HepG2 (cell line): Measurements from ENCODE around the gene QKI. TPM values are rescaled to one million over a fixed set of nuclear protein-coding genes. Genes with fewer than 3 reads are reported as not detected.
"Not testable (repeated sequence)": the region's sequence is repeated elsewhere in the genome, so short reads cannot be mapped to it uniquely, and the experiment has no call there.

Source experiments
- ATAC-seq: fragments of 200-7000 bp; cut with Tn5 transposase; 3 replicates; pipeline ENCODE4 v1.9.1; 2020; ENCODE audit warnings: mild to moderate bottlenecking, moderate library complexity
- BruUV-seq: library from RNA; stranded (reverse); fragments of 400-500 nt; replicated peaks from 2 replicates; lab custom pipeline; 2021; lab: Mats Ljungman, UMichigan
- CTCF ChIA-PET: fragments of 300-600 bp; formaldehyde crosslinking; extraction: SDS; loops from one replicate; lab custom pipeline; 2021; ENCODE audit warnings: low total read pairs, inconsistent platforms, low intra/inter-chr PET ratio; lab: Yijun Ruan, JAX
- POLR2A ChIA-PET: fragments of 350-600 bp; sonication (Branson Sonifier 250); formaldehyde crosslinking; loops from one replicate; lab custom pipeline; 2020; ENCODE audit warnings: antibody characterized with exemption, inconsistent platforms; lab: Yijun Ruan, JAX
- DNase-seq: peaks from one replicate; pipeline ENCODE4 v3.0.0-alpha.2; 2015; ENCODE audit warnings: low spot score
- FAIRE-seq: peaks from 3 replicates; lab custom pipeline; 2011; peaks lifted over from hg19 to GRCh38; lab: Jason Lieb, UNC
- H2AFZ ChIP-seq: one replicate; pipeline ENCODE4 v1.6.1; 2011; ENCODE audit warnings: low read length, inconsistent platforms
- H3K27ac ChIP-seq: fragments of 300-600 bp; 3 replicates; pipeline ENCODE4 v1.8.0; 2011; ENCODE audit warnings: mixed run types, mild to moderate bottlenecking, mixed read lengths, low read length, inconsistent platforms; ENCODE audit not compliant: insufficient read depth; ENCODE audit errors: extremely low read length
- H3K27me3 ChIP-seq, 2 experiments: fragments of 200-600 bp in 1 of 2; 2 replicates in 1 of 2; 3 replicates in 1 of 2; pipeline versions ENCODE4 v1.6.0 to v1.8.0; 2011; ENCODE audit warnings: low read length in 2 of 2, mild to moderate bottlenecking in 2 of 2, moderate library complexity in 2 of 2, inconsistent platforms in 1 of 2; ENCODE audit not compliant: insufficient read depth in 2 of 2, control insufficient read depth in 1 of 2
- H3K36me3 ChIP-seq, 2 experiments: fragments of 200-600 bp in 1 of 2; replicated peaks in 1 of 2; 2 replicates in 1 of 2; 3 replicates in 1 of 2; pipeline versions ENCODE4 v1.5.1 to v1.8.0; 2011; ENCODE audit warnings: low read length in 2 of 2, inconsistent platforms in 1 of 2; ENCODE audit not compliant: insufficient read depth in 2 of 2, control insufficient read depth in 1 of 2
- H3K4me1 ChIP-seq: 2 replicates; pipeline ENCODE4 v1.5.1; 2012; ENCODE audit warnings: low read length, inconsistent platforms; ENCODE audit not compliant: insufficient read depth
- H3K4me2 ChIP-seq: 2 replicates; pipeline ENCODE4 v1.6.0; 2011; ENCODE audit warnings: low read depth, low read length, inconsistent platforms
- H3K4me3 ChIP-seq, 3 experiments: fragments of 200-600 bp in 1 of 3; sonication (generic), shearing (Covaris generic) in 1 of 3; replicated peaks in 1 of 3; 2 replicates each; pipeline ENCODE4 v1.5.1; 2011 to 2016; ENCODE audit warnings: low read length in 3 of 3, inconsistent platforms in 2 of 3, low read depth in 2 of 3, mild to moderate bottlenecking in 2 of 3, control low read depth in 1 of 3, mixed read lengths in 1 of 3; ENCODE audit not compliant: insufficient read depth in 1 of 3
- H3K79me2 ChIP-seq: one replicate; pipeline ENCODE4 v1.6.1; 2011; ENCODE audit warnings: low read length, inconsistent platforms; ENCODE audit not compliant: insufficient read depth
- H3K9ac ChIP-seq: 2 replicates; pipeline ENCODE4 v1.6.0; 2011; ENCODE audit warnings: mild to moderate bottlenecking, low read depth, low read length, inconsistent platforms; ENCODE audit not compliant: insufficient read depth
- H3K9me3 ChIP-seq: 2 replicates; pipeline ENCODE4 v1.5.1; 2012; ENCODE audit warnings: mild to moderate bottlenecking, low read length
- H4K20me1 ChIP-seq: 2 replicates; pipeline ENCODE4 v1.6.0; 2011; ENCODE audit warnings: inconsistent platforms, mild to moderate bottlenecking, low read length, moderate library complexity; ENCODE audit not compliant: insufficient read depth
- MAFF ChIP-seq: IDR thresholded peaks from 2 replicates; pipeline ENCODE4 v1.6.1; 2011; ENCODE audit warnings: low read depth, low read length, improper control_type of control experiment
- MAFK ChIP-seq, 2 experiments: IDR thresholded peaks in 1 of 2; conservative IDR thresholded peaks in 1 of 2; 2 replicates each; pipeline ENCODE4 v1.6.1; 2011; ENCODE audit warnings: improper control_type of control experiment in 2 of 2, low read length in 2 of 2
- ZNF713 ChIP-seq: sonication (generic); formaldehyde crosslinking; IDR thresholded peaks from 2 replicates; pipeline ENCODE4 v1.4.0; 2020; ENCODE audit warnings: mild to moderate bottlenecking, missing genetic modification reagents
- ZNF790 ChIP-seq: sonication (generic); formaldehyde crosslinking; IDR thresholded peaks from 2 replicates; pipeline ENCODE4 v1.8.0; 2022; ENCODE audit warnings: missing genetic modification reagents, mild to moderate bottlenecking, borderline replicate concordance
- WGBS: methylation state at CpG from one replicate; pipeline ENCODE4 v1.1.6; 2017; ENCODE audit warnings: low lambda C conversion rate; 5-methylcytosine and 5-hydroxymethylcytosine counted together
- in situ Hi-C: cut with HindIII; loops from 2 replicates; pipeline ENCODE4 v1.10.0; 2017; ENCODE audit warnings: low pct_unique_long_range_greater_than_20kb; ENCODE audit not compliant: extremely low pct_ligation_motif_present
- intact Hi-C: fragments of 100-400 bp; cut with micrococcal nuclease; formaldehyde crosslinking; loops from one replicate; pipeline ENCODE4 v1.10.0; 2022; ENCODE audit not compliant: unreplicated experiment
- polyA plus RNA-seq, 8 experiments: library from polyadenylated mRNA; depleted of rRNA in 3 of 8; stranded (reverse) in 7 of 8; unstranded in 1 of 8; fragments of >200 nt; fragmentation: Illumina TruSeq in 4 of 8; extraction: Trizol in 4 of 8; gene quantifications; 2 replicates each; pipeline versions ENCODE4 v1.2.1 to v1.2.3, GENCODE V29; 2011 to 2016; ENCODE audit warnings: low read depth in 4 of 8, missing spikeins in 1 of 8, mixed read lengths in 1 of 8; ENCODE audit not compliant: insufficient read depth in 1 of 8
- total RNA-seq, 5 experiments: library from RNA; depleted of rRNA; stranded (reverse); fragments of >200 nt; fragmentation: Illumina TruSeq; extraction: Trizol; gene quantifications; 2 replicates each; pipeline ENCODE4 v1.2.3, GENCODE V29; 2016; ENCODE audit warnings: low read depth in 1 of 5

Gene QKI
- total and polyA plus RNA-seq, 2 of the 13 experiments (the other 11 are each of a cell fraction or from before 2014, with no cell fraction given): 136 to 137 TPM

DNA sequence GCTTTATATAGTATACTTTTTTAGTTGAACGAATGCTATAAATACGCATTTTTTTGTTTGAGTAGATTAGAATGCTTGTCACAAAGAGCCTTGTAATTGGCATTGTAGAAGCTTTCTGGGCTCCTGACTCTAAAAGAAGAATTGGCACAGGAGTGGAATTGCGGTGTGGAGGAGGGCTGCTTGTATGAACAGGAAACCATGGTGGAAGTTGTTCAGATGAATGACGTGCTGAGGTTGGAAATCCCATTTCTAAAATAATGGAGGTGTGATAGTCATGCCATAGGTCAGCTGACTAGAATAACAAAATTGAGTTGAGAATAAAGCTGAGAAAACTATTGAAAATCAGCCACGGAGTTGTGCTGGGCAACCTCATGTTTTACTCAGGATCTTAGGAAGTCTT, 174.9 kb downstream of the QKI start:
- DNase-seq (no peak), FAIRE-seq (no peak), ATAC-seq (no peak)
- Histone ChIP-seq H3K9me3 (peaks cover 9% of the 10 kb centered on the region; the same call in 1 of the 2 replicates), H3K4me2 (no peak overlapping the region), H3K4me1 (no peaks in the 10 kb centered on the region), H3K27ac (no peak overlapping the region), H4K20me1 (no peaks in the 10 kb centered on the region), H3K9ac (no peak overlapping the region), H3K36me3 (no peaks in the 10 kb centered on the region), H3K27me3 (no peaks in the 10 kb centered on the region), H3K79me2 (no peaks in the 10 kb centered on the region), H3K4me3 (no peak overlapping the region), H2AFZ (no peak overlapping the region)
- intact Hi-C loops: no loop called here
- TF ChIP-seq ZNF713 (CRISPR knock-in tag) (no peak), ZNF790 (CRISPR knock-in tag) (no peak)
- ChIA-PET POLR2A (no interaction called here), CTCF (no interaction called here)
- 61% methylated on average over 5 of the region's 5 CpGs for WGBS
- in situ Hi-C loops: no loop called here
- no TSS peak for BruUV-seq

- POLR2A ChIA-PET, H3K4me3 ChIP-seq, H4K20me1 ChIP-seq, H3K27me3 ChIP-seq, CTCF ChIA-PET, in situ Hi-C loops, ATAC-seq, BruUV-seq: not testable (repeated sequence)
- peak; percentile 58 for TF ChIP-seq MAFF
- TF ChIP-seq MAFK (conservative IDR thresholded peaks at IDR 0.05 in 1 of 2, IDR thresholded peaks at IDR 0.05 in 1 of 2; ENCODE audit: low read length in 2 of 2): peak; percentile 40 to 53; a peak in 3 of 4 replicates
- TF ChIP-seq, all 625 proteins: peak for 2; not testable (repeated sequence) for 623
- H2AFZ ChIP-seq, H3K4me2 ChIP-seq, H3K4me1 ChIP-seq, intact Hi-C loops, H3K27ac ChIP-seq, H3K79me2 ChIP-seq, H3K9ac ChIP-seq, DNase-seq, FAIRE-seq, H3K36me3 ChIP-seq, H3K9me3 ChIP-seq: not testable (repeated sequence)
- WGBS: 53% methylated on average over 9 of the region's 9 CpGs
Observed at GRCh38 chr6:163590132-163590531, 175.6 kb downstream of the QKI start.
